Measurements from ENCODE around the gene C1orf174.

The C1orf174 gene

GRCh38 chr1:3863231-3863935 lies 36.7 kb downstream of the C1orf174 start:
- DNase-seq, result no peak

DNA sequence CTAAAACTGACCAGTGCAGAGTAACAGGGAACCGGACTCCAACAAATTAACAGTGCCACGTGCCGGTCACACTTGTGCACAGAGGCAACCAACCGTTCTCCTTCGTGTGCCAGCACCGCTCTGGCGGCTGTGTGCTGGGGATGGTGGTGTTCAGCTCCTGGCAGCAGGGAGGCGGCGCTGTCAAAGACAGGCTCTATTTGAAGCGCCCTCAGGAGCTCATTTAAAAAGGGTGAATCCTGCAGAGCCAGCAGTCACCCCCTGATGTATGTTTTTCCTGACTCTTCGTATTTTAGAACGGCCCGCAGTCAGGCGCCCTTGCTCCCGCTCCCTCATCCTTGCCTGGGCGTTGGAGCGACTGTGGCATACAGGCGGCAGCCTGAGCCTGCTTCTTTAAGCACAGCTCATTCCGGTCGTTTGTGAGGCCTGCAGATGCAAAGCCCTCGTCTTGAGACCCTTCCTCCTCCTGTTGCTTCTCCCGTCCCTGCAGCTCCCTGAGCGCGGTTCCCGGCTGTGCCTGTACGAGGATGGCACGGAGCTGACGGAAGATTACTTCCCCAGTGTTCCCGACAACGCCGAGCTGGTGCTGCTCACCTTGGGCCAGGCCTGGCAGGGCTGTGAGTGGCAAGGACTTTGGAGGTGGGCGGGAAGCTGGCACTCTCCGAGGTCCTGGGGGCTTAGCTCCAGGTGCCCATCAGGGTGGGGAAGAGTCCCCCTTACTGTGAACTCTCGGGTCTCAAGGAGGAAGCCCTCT lies 41.7 kb downstream of the C1orf174 start:
- DNase-seq, result no peak

DNA sequence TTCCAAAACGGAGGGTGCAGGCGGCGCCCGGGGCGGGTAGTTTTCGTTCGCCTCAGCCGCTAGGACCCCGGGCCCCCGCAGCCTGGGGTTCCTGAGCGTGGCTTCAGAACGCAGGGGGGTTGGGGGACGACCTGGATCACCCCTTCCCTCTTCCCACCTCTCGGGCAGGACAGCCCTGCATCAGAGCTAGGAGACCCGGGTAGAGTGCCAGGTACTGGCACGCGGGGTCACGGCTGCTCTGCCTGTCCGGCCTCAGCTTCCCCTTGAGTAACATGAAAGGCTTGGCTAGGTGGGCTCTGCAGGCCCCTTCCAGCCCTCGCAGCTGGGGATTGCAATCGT lies 42.3 kb downstream of the C1orf174 start:
- no peak for DNase-seq

GRCh38 chr1:3856923-3857790 lies 42.9 kb downstream of the C1orf174 start, which contains the start of the genes CEP104 and DFFB:
Gene CEP104 (minus strand): TSS chr1:3857211. CDS start chr1:3852407, 4,804 bp downstream.
Gene DFFB (plus strand): TSS chr1:3857476. CDS start chr1:3857604, 128 bp downstream.
- DNase-seq, result peak; percentile 94

DNA sequence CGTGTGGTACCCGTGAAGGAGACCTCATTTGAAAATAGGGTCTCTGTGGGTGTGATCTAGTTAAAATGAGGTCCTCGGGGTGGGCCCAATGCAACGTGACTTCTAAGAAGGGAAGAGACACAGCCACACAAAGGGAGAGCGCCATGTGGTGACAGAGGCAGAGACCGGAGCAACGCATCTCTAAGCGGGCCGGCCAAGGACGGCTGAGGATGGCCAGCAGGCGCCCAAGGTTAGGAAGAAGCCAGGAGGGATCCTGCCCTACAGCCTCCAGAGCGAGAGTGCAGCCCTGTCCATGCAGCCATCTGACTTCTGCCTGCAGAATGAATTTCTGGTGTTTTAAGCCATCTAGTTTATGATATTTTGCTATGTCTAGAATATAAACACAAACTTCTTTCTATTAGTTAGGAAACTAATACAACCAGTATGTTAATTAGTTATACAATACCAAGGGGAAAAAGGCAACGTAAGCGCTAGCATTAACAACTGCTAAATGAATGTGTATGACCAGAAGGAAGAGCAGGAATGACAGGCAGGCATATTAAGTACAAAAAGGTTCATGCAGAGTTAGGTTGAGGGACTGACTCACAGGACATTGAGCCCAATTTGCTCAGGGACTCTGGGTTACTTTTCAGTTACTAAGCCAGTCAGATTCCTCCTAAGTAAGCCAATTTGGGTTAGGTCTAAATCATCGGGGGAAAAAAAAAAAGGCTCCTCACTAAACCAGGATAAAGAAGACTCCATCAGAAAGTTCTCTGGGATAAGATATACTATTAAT lies 47.2 kb downstream of the C1orf174 start:
- no peak for DNase-seq

DNA sequence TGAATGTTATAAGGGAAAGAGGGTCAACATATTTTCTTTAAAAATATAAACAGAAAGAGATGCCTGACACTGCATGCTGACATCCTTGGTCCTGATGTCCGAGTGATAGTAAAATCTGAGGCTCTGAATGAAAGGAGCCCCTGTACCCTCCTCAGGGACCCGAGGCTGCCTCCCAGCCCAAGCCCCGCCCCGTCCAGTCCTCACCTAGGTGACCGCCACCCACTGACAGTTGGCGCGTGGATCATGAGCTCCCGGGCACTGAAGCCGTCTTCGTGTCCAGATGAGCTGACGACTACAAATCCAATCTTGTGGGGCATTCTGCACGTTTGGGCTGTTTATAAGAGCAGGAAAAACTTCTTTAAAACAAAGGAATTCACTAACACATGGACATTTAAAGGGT lies 48.0 kb downstream of the C1orf174 start:
- no peak for DNase-seq

- DNase-seq, result no peak
Measured at GRCh38 chr1:3851292-3851691, 48.8 kb downstream of the C1orf174 start.

DNA sequence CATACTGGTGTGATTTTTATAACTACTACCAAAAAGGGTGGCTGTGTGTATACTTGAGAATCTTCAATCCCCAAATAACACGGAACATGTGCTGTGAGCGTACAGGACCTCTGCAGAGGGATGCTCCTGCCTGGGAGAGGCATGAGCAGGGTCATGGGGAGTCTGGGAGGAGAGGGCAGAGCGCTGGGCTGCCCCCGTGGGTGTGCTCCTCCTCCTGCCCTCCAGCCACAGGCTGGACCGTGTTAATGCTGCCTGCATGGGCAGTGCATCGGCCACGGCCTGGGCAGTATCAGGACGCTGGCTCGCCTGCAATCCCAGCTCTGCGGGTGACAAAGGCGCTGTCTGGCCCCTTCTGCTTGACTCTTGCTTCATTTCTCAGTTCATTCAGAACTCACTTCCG lies 49.2 kb downstream of the C1orf174 start:
- no peak for DNase-seq

DNA sequence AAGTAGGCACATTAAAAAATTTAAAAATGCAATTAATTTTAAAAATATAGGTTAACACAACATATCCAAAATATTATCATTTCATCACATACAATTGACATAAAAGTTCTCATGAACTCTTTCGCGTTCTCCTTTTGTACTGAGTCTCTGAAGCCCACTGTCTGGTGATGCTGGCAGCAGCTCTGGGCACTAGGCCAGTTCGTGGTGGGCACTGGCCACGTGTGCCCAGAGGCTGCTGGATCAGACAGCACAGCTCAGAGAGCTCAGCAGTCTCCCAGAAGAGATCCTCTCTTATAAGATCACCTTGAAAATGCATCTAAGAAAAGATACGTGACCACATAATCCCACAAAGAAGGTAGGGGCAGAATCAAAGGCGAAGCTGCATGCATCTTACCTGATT lies 53.0 kb downstream of the C1orf174 start:
- DNase-seq, result no peak

GRCh38 chr1:3846541-3846940 lies 53.5 kb downstream of the C1orf174 start:
- DNase-seq, result no peak

DNA sequence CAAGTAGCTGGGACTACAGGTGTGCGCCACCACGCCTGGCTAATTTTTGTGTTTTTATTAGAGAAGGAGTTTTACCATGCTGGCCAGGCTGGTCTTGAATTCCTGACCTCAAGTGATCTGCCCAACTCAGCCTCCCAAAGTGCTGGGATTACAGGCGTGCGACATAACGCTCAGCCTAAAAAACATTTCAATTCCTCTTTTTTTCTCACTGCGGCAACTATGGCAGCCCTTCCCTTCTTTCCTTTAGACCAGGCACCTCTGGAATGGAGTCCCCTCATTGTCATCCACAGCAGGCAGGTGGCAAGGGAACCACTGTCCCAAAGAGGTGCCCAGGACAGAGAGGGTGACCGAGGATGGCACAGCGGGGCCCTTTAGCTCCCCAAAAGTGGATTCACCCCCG lies 57.2 kb downstream of the C1orf174 start:
- no peak for DNase-seq

GRCh38 chr1:3841491-3841890 lies 58.6 kb downstream of the C1orf174 start:
- no peak for DNase-seq

Data from NK-92 treated with Interleukin-12 subunit alpha and Interleukin-12 subunit beta, amount 100 ng/mL, for 24 hours (cell line).